Measurements from ENCODE around the gene DNM3. TPM values are rescaled to one million over a fixed set of nuclear protein-coding genes. Genes with fewer than 3 reads are reported as not detected.

Gene DNM3
- total and polyA plus RNA-seq, 2 donors (not counting 3 experiments of a cell fraction or from before 2014, with no cell fraction given) = 1.4 to 2.5 TPM

GRCh38 chr1:171981303-171981702 is 140.0 kb downstream of the DNM3 start:
- intact Hi-C loops (cut with micrococcal nuclease) = no loop called here
- TF ChIP-seq FOS (IDR thresholded peaks at IDR 0.05; ENCODE audit: borderline replicate concordance, insufficient read depth, low read length) (no peak), JUN (IDR thresholded peaks at IDR 0.05; ENCODE audit: borderline replicate concordance, insufficient read depth, insufficient read length, low read depth) (no peak), POLR2AphosphoS5 (IDR thresholded peaks at IDR 0.05; ENCODE audit: insufficient read depth, low read depth, low read length) (no peak), GATA2 (IDR thresholded peaks at IDR 0.05; ENCODE audit: insufficient read depth, insufficient read length, low read depth, low read length) (no peak), EZH2 (IDR thresholded peaks at IDR 0.05; ENCODE audit: borderline replicate concordance, low read depth, low read length, severe bottlenecking) (no peak), MYC (IDR thresholded peaks at IDR 0.05; ENCODE audit: low read depth, low read length) (no peak), POLR2A (IDR thresholded peaks at IDR 0.05; ENCODE audit: low read depth, low read length) (no peak)
- dilution Hi-C loops (cut with MboI; ENCODE audit: extremely low pct_ligation_motif_present, low sequenced_read_pairs) = loop anchor here (25.0 kb wide), 2 partner anchors 194 to 344 kb away; partner anchors contain the start of gene METTL13
- Histone ChIP-seq H3K9me1 (replicated peaks; ENCODE audit: control insufficient read depth, extremely low read depth, insufficient read depth, low read length) (no peaks in the 10 kb centered on the region), H4K20me1 (replicated peaks; ENCODE audit: control insufficient read depth, extremely low read depth, insufficient read depth, low read length) (no peaks in the 10 kb centered on the region), H3K36me3 (ENCODE audit: control insufficient read depth in 2 of 2, extremely low read depth in 1 of 2, insufficient read depth in 2 of 2, low read length in 2 of 2) (no peaks in the 10 kb centered on the region), H3K79me2 (ENCODE audit: control insufficient read depth, insufficient read depth, low read length) (no peaks in the 10 kb centered on the region), H2AFZ (ENCODE audit: low read depth, low read length) (no peak overlapping the region), H3K9ac (replicated peaks; ENCODE audit: extremely low read depth, insufficient read depth, low read length) (no peak overlapping the region), H3K4me1 (ENCODE audit: control insufficient read depth, extremely low read depth, insufficient read depth, low read length) (no peaks in the 10 kb centered on the region), H3K4me2 (ENCODE audit: insufficient read depth, low read length) (no peak overlapping the region), H3K9me3 (replicated peaks; ENCODE audit: control insufficient read depth, insufficient read depth, low read length) (no peaks in the 10 kb centered on the region), H3K27me3 (ENCODE audit: control insufficient read depth in 2 of 2, insufficient read depth in 2 of 2, low read length in 2 of 2) (no peaks in the 10 kb centered on the region), H3K4me3 (replicated peaks in 1 of 3; ENCODE audit: insufficient read depth in 1 of 3, low read depth in 1 of 3, low read length in 3 of 3) (no peak overlapping the region), H3K27ac (ENCODE audit: insufficient read depth, low read depth, low read length) (no peak overlapping the region)
- ChIA-PET POLR2A (no interaction called here), CTCF (interaction anchor here (0.9 to 13.9 kb wide), 5 partner anchors 179 to 336 kb away, joined by 3 to 538 read pairs (median 4); no protein-coding TSS in a partner anchor)
- no TSS peak for BruUV-seq (replicated peaks)
- FAIRE-seq (no peak), DNase-seq (ENCODE audit: low read depth, low spot score) (no peak)

- DNase-seq (ENCODE audit: low read depth, low spot score) (peak; percentile 48), FAIRE-seq (peak; percentile 42)
- dilution Hi-C loops (cut with MboI; ENCODE audit: extremely low pct_ligation_motif_present, low sequenced_read_pairs) = loop anchor here (25.0 kb wide), 2 partner anchors 196 to 346 kb away; partner anchors contain the start of gene METTL13
- ChIA-PET CTCF (interaction anchor here (0.7 to 13.9 kb wide), 29 partner anchors 10 to 417 kb away, joined by 3 to 538 read pairs (median 4); partner anchors contain the start of gene DNM3), POLR2A (interaction anchor here (0.5 kb wide), 1 partner anchor 340 kb away, joined by 4 read pairs; no protein-coding TSS in a partner anchor)
- no TSS peak for BruUV-seq (replicated peaks)
- H2AFZ ChIP-seq (ENCODE audit: low read depth, low read length) = no peak overlapping the region
- no peaks in the 10 kb centered on the region for H3K9me3 ChIP-seq (replicated peaks; ENCODE audit: control insufficient read depth, insufficient read depth, low read length)
- H3K4me3 ChIP-seq (replicated peaks in 1 of 3; ENCODE audit: insufficient read depth in 1 of 3, low read depth in 1 of 3, low read length in 3 of 3) = no peak overlapping the region
- H3K4me2 ChIP-seq (ENCODE audit: insufficient read depth, low read length) = no peak overlapping the region
- no peaks in the 10 kb centered on the region for H3K9me1 ChIP-seq (replicated peaks; ENCODE audit: control insufficient read depth, extremely low read depth, insufficient read depth, low read length)
- no peaks in the 10 kb centered on the region for H3K27me3 ChIP-seq (ENCODE audit: control insufficient read depth in 2 of 2, insufficient read depth in 2 of 2, low read length in 2 of 2)
- TF ChIP-seq MYC (IDR thresholded peaks at IDR 0.05; ENCODE audit: low read depth, low read length) (no peak), CTCF (IDR thresholded peaks at IDR 0.05; ENCODE audit: extremely low read depth in 1 of 2, insufficient read depth in 1 of 2, low read depth in 1 of 2, low read length in 2 of 2) (peak; percentile 18 to 38)
- intact Hi-C loops (cut with micrococcal nuclease) = loop anchor here (1.0 to 2.0 kb wide), 4 partner anchors 142 to 329 kb away; partner anchors contain the start of gene DNM3
- H3K4me1 ChIP-seq (ENCODE audit: control insufficient read depth, extremely low read depth, insufficient read depth, low read length) = no peaks in the 10 kb centered on the region
- no peak overlapping the region for H3K9ac ChIP-seq (replicated peaks; ENCODE audit: extremely low read depth, insufficient read depth, low read length)
- no peaks in the 10 kb centered on the region for H3K79me2 ChIP-seq (ENCODE audit: control insufficient read depth, insufficient read depth, low read length)
- no peaks in the 10 kb centered on the region for H3K36me3 ChIP-seq (ENCODE audit: control insufficient read depth in 2 of 2, extremely low read depth in 1 of 2, insufficient read depth in 2 of 2, low read length in 2 of 2)
- H3K27ac ChIP-seq (ENCODE audit: insufficient read depth, low read depth, low read length) = no peak overlapping the region
- no peaks in the 10 kb centered on the region for H4K20me1 ChIP-seq (replicated peaks; ENCODE audit: control insufficient read depth, extremely low read depth, insufficient read depth, low read length)
These were observed 142.3 kb downstream of the DNM3 start for GRCh38 chr1:171983584-171983983.
